Natural killer cell (primary cell): Measurements from ENCODE around the gene LYPD4. TPM values are rescaled to one million over a fixed set of nuclear protein-coding genes. Genes with fewer than 3 reads are reported as not detected.

ENCODE experiments used
- ATAC-seq, 3 donors: fragments of 150-1000 bp in 2 of 3; fragments of 200-7000 bp in 1 of 3; cut with Tn5 transposase; 1 replicate in 1 of 3; 2 replicates in 2 of 3; pipeline ENCODE4 v1.10.0; 2021; ENCODE audit warnings: mild to moderate bottlenecking in 2 of 3, moderate library complexity in 2 of 3
- DNase-seq, 2 donors: peaks; one replicate each; pipeline versions ENCODE4 v3.0.0 to v3.0.0-alpha.2; 2013 to 2021; ENCODE audit warnings: mixed read lengths in 1 of 2
- H3K27ac ChIP-seq: one replicate; pipeline ENCODE4 v1.5.1; 2013; ENCODE audit warnings: mild to moderate bottlenecking, low read length
- H3K27me3 ChIP-seq: one replicate; pipeline ENCODE4 v1.6.1; 2013; ENCODE audit warnings: low read length; ENCODE audit not compliant: control insufficient read depth, insufficient read depth
- H3K36me3 ChIP-seq: one replicate; pipeline ENCODE4 v1.6.1; 2013; ENCODE audit warnings: low read length; ENCODE audit not compliant: control insufficient read depth, insufficient read depth
- H3K4me1 ChIP-seq: one replicate; pipeline ENCODE4 v1.6.1; 2013; ENCODE audit warnings: low read length; ENCODE audit not compliant: control insufficient read depth, insufficient read depth
- H3K4me3 ChIP-seq: one replicate; pipeline ENCODE4 v1.5.1; 2013; ENCODE audit warnings: low read length
- H3K9me3 ChIP-seq: one replicate; pipeline ENCODE4 v1.6.1; 2013; ENCODE audit warnings: low read length; ENCODE audit not compliant: control insufficient read depth, insufficient read depth
- H3K27ac Mint-ChIP-seq, 2 donors: one replicate each; pipeline ENCODE4 v1.8.0; 2022; ENCODE audit warnings: mild to moderate bottlenecking in 2 of 2, mixed read lengths in 2 of 2, moderate library complexity in 1 of 2
- H3K27me3 Mint-ChIP-seq, 2 donors: one replicate each; pipeline ENCODE4 v1.8.0; 2022; ENCODE audit warnings: low read depth in 2 of 2, mixed read lengths in 2 of 2
- H3K36me3 Mint-ChIP-seq: one replicate; pipeline ENCODE4 v1.8.0; 2022; ENCODE audit warnings: mixed read lengths
- H3K4me1 Mint-ChIP-seq, 2 donors: one replicate each; pipeline ENCODE4 v1.8.0; 2022; ENCODE audit warnings: mixed read lengths in 2 of 2
- H3K4me3 Mint-ChIP-seq: one replicate; pipeline ENCODE4 v1.8.0; 2022; ENCODE audit warnings: mild to moderate bottlenecking, moderate library complexity, mixed read lengths
- H3K9me3 Mint-ChIP-seq, 2 donors: one replicate each; pipeline ENCODE4 v1.8.0; 2022; ENCODE audit warnings: mixed read lengths in 2 of 2
- CTCF ChIP-seq: fragments of 200-600 bp; IDR thresholded peaks from one replicate; pipeline ENCODE4 v1.8.0; 2022; ENCODE audit warnings: antibody characterized with exemption
- WGBS: methylation state at CpG from one replicate; pipeline ENCODE4 v1.1.7; 2013; ENCODE audit warnings: missing lambda C conversion rate; ENCODE audit not compliant: insufficient coverage; 5-methylcytosine and 5-hydroxymethylcytosine counted together
- intact Hi-C: fragments of 100-400 bp; cut with micrococcal nuclease; formaldehyde crosslinking; loops from one replicate; pipeline ENCODE4 v1.14.2; 2022
- total RNA-seq, 4 donors: library from RNA; stranded (reverse); fragments of 120-200 nt in 1 of 4; gene quantifications; one replicate each; pipeline versions ENCODE4 v1.2.3 to v1.2.4, GENCODE V29; 2013 to 2022

The LYPD4 gene
- total RNA-seq, 3 donors from 2014 or later (not counting 1 experiment from before 2014, with no cell fraction given), result not detected

GRCh38 chr19:41887711-41888382 lies 43.4 kb upstream of the LYPD4 start:
- no peaks in the 10 kb centered on the region for H3K27me3 ChIP-seq
- peaks cover 8% of the 10 kb centered on the region for H3K36me3 Mint-ChIP-seq

GRCh38 chr19:41886761-41887710 lies 42.6 kb upstream of the LYPD4 start:
- WGBS, result under 1% methylated on average over 10 of the region's 13 CpGs

More at GRCh38 chr19:41887711-41888382, 43.4 kb upstream of the LYPD4 start:
- Mint-ChIP-seq H3K9me3 (no peaks in the 10 kb centered on the region), H3K27me3 (no peaks in the 10 kb centered on the region), H3K4me1 (peaks cover 61 to 83% of the 10 kb centered on the region in 2 donors), H3K4me3 (peak overlapping the region; percentile 84), H3K27ac (peak overlapping the region; percentile 84 to 89)
- Histone ChIP-seq H3K36me3 (peaks cover 39% of the 10 kb centered on the region), H3K4me3 (peak overlapping the region; percentile 56), H3K4me1 (peaks cover 85% of the 10 kb centered on the region), H3K27ac (peak overlapping the region; percentile 92), H3K9me3 (no peaks in the 10 kb centered on the region)
- peak; percentile 75 to 90 for DNase-seq
- peak; percentile 25 to 34 (median 27) for ATAC-seq
- WGBS, result 8% methylated on average over 11 of the region's 17 CpGs
- intact Hi-C loops, result loop anchor here (1.0 kb wide), 3 partner anchors 15 to 57 kb away; no protein-coding TSS in a partner anchor
- no peak for TF ChIP-seq CTCF

More at GRCh38 chr19:41886761-41887710, 42.6 kb upstream of the LYPD4 start:
- no peaks in the 10 kb centered on the region for H3K9me3 ChIP-seq
- peak overlapping the region; percentile 92 for H3K27ac ChIP-seq
- peak; percentile 41 to 61 (median 54) for ATAC-seq
- intact Hi-C loops, result loop anchor here (1.0 kb wide), 3 partner anchors 14 to 58 kb away; no protein-coding TSS in a partner anchor
- no peak for TF ChIP-seq CTCF
- peaks cover 84% of the 10 kb centered on the region for H3K4me1 ChIP-seq
- Mint-ChIP-seq H3K36me3 (peaks cover 8% of the 10 kb centered on the region), H3K27me3 (no peaks in the 10 kb centered on the region), H3K27ac (peak overlapping the region; percentile 84 to 89), H3K9me3 (no peaks in the 10 kb centered on the region), H3K4me1 (peaks cover 65 to 82% of the 10 kb centered on the region in 2 donors), H3K4me3 (peak overlapping the region; percentile 84)
- H3K4me3 ChIP-seq, result peak overlapping the region; percentile 56
- H3K36me3 ChIP-seq, result peaks cover 31% of the 10 kb centered on the region
- peak; percentile 72 to 88 for DNase-seq
- H3K27me3 ChIP-seq, result no peaks in the 10 kb centered on the region
